CD14-positive monocyte (primary cell): ENCODE measurements around the gene PLD3. TPM values are rescaled to one million over a fixed set of nuclear protein-coding genes. Genes with fewer than 3 reads are reported as not detected.

Source experiments
- DNase-seq, 3 donors: peaks; one replicate each; pipeline ENCODE4 v3.0.0-alpha.2; 2011 to 2022
- H2AFZ ChIP-seq: 2 replicates; pipeline ENCODE4 v1.6.0; 2012; ENCODE audit warnings: mild to moderate bottlenecking, low read depth, low read length, inconsistent platforms; ENCODE audit not compliant: insufficient read depth, poor library complexity, severe bottlenecking
- H3K27ac ChIP-seq, 2 donors: 1 replicate in 1 of 2; 2 replicates in 1 of 2; pipeline ENCODE4 v1.5.1; 2012 to 2013; ENCODE audit warnings: low read length in 2 of 2, control low read depth in 1 of 2, inconsistent platforms in 1 of 2, low read depth in 1 of 2, mild to moderate bottlenecking in 1 of 2
- H3K27me3 ChIP-seq, 2 donors: one replicate each; pipeline versions ENCODE4 v1.6.0 to v1.6.1; 2011 to 2013; ENCODE audit warnings: low read length in 2 of 2; ENCODE audit not compliant: control insufficient read depth in 2 of 2, insufficient read depth in 2 of 2
- H3K36me3 ChIP-seq, 2 donors: replicated peaks in 1 of 2; 1 replicate in 1 of 2; 2 replicates in 1 of 2; pipeline versions ENCODE4 v1.5.1 to v1.6.1; 2012 to 2013; ENCODE audit warnings: low read length in 2 of 2, control low read depth in 1 of 2, inconsistent platforms in 1 of 2, mild to moderate bottlenecking in 1 of 2; ENCODE audit not compliant: insufficient read depth in 2 of 2, control insufficient read depth in 1 of 2
- H3K4me1 ChIP-seq, 2 donors: 1 replicate in 1 of 2; 2 replicates in 1 of 2; pipeline versions ENCODE4 v1.5.1 to v1.6.1; 2012 to 2013; ENCODE audit warnings: low read length in 2 of 2, control low read depth in 1 of 2, inconsistent platforms in 1 of 2, mild to moderate bottlenecking in 1 of 2, moderate library complexity in 1 of 2; ENCODE audit not compliant: insufficient read depth in 2 of 2, control insufficient read depth in 1 of 2
- H3K4me2 ChIP-seq: replicated peaks from 2 replicates; pipeline ENCODE3; 2012; ENCODE audit warnings: low read length, moderate library complexity, mild to moderate bottlenecking; ENCODE audit not compliant: poor library complexity, severe bottlenecking; ENCODE audit errors: extremely low read depth
- H3K4me3 ChIP-seq, 3 experiments: fragments of 200-600 bp in 1 of 3; sonication (generic) in 1 of 3; replicated peaks in 1 of 3; 1 replicate in 2 of 3; 2 replicates in 1 of 3; pipeline ENCODE4 v1.5.1; 2011 to 2013; ENCODE audit warnings: low read length in 3 of 3, mild to moderate bottlenecking in 3 of 3, control low read depth in 2 of 3, low read depth in 2 of 3, inconsistent platforms in 1 of 3, moderate library complexity in 1 of 3
- H3K79me2 ChIP-seq: 2 replicates; pipeline ENCODE4 v1.6.0; 2012; ENCODE audit warnings: mild to moderate bottlenecking, control low read depth, inconsistent platforms, low read length, moderate library complexity; ENCODE audit not compliant: insufficient read depth
- H3K9ac ChIP-seq: 2 replicates; pipeline ENCODE4 v1.6.0; 2017; ENCODE audit warnings: low read length, mild to moderate bottlenecking; ENCODE audit not compliant: insufficient read depth, poor library complexity, severe bottlenecking
- H3K9me3 ChIP-seq, 2 donors: replicated peaks in 1 of 2; 1 replicate in 1 of 2; 2 replicates in 1 of 2; pipeline versions ENCODE4 v1.5.1 to v1.6.1; 2012 to 2013; ENCODE audit warnings: low read length in 2 of 2, control low read depth in 1 of 2; ENCODE audit not compliant: control insufficient read depth in 1 of 2, insufficient read depth in 1 of 2
- H4K20me1 ChIP-seq: 2 replicates; pipeline ENCODE4 v1.6.0; 2012; ENCODE audit warnings: mild to moderate bottlenecking, low read length, control low read depth, moderate library complexity; ENCODE audit not compliant: insufficient read depth
- H3K27ac Mint-ChIP-seq, 7 donors: one replicate each; pipeline ENCODE4 v1.8.0; 2020; ENCODE audit warnings: mild to moderate bottlenecking in 7 of 7, mixed read lengths in 7 of 7, moderate library complexity in 6 of 7, inconsistent platforms in 2 of 7
- H3K27me3 Mint-ChIP-seq, 3 donors: one replicate each; pipeline ENCODE4 v1.8.0; 2021 to 2022; ENCODE audit warnings: low read depth in 3 of 3, mild to moderate bottlenecking in 3 of 3, mixed read lengths in 3 of 3, moderate library complexity in 3 of 3, inconsistent platforms in 1 of 3
- H3K36me3 Mint-ChIP-seq, 2 donors: one replicate each; pipeline ENCODE4 v1.8.0; 2020; ENCODE audit warnings: mixed read lengths in 2 of 2, inconsistent platforms in 1 of 2, mild to moderate bottlenecking in 1 of 2
- H3K4me1 Mint-ChIP-seq: one replicate; pipeline ENCODE4 v1.8.0; 2020; ENCODE audit warnings: mild to moderate bottlenecking, mixed read lengths
- H3K4me3 Mint-ChIP-seq, 2 donors: one replicate each; pipeline ENCODE4 v1.8.0; 2020; ENCODE audit warnings: mild to moderate bottlenecking in 2 of 2, mixed read lengths in 2 of 2, moderate library complexity in 1 of 2
- H3K9me3 Mint-ChIP-seq, 7 donors: one replicate each; pipeline ENCODE4 v1.8.0; 2020 to 2022; ENCODE audit warnings: mixed read lengths in 7 of 7, mild to moderate bottlenecking in 6 of 7, moderate library complexity in 6 of 7, inconsistent platforms in 2 of 7
- WGBS: methylation state at CpG from one replicate; pipeline ENCODE4 v1.1.5; 2013; ENCODE audit warnings: missing lambda C conversion rate; ENCODE audit not compliant: insufficient coverage; 5-methylcytosine and 5-hydroxymethylcytosine counted together
- intact Hi-C, 2 donors: fragments of 100-400 bp; cut with micrococcal nuclease; formaldehyde crosslinking; loops; one replicate each; pipeline versions ENCODE4 v1.15.0 to v1.15.1; 2023
- polyA plus RNA-seq, 3 donors: library from polyadenylated mRNA; depleted of rRNA in 1 of 3; unstranded in 2 of 3; stranded (reverse) in 1 of 3; fragments of 300-500 nt in 2 of 3; fragments of >200 nt in 1 of 3; fragmentation: Illumina TruSeq in 2 of 3; gene quantifications; 1 replicate in 2 of 3; 2 replicates in 1 of 3; pipeline ENCODE4 v1.2.3, GENCODE V29; 2012 to 2021
- TF ChIP-seq, protein P1 (sequence below): fragments of 200-600 bp; IDR thresholded peaks from one replicate; pipeline ENCODE4 v1.8.0; 2022; ENCODE audit warnings: antibody characterized with exemption, mild to moderate bottlenecking

The PLD3 gene
- polyA plus RNA-seq, 3 donors: 168 to 334 (median 170) TPM

DNA sequence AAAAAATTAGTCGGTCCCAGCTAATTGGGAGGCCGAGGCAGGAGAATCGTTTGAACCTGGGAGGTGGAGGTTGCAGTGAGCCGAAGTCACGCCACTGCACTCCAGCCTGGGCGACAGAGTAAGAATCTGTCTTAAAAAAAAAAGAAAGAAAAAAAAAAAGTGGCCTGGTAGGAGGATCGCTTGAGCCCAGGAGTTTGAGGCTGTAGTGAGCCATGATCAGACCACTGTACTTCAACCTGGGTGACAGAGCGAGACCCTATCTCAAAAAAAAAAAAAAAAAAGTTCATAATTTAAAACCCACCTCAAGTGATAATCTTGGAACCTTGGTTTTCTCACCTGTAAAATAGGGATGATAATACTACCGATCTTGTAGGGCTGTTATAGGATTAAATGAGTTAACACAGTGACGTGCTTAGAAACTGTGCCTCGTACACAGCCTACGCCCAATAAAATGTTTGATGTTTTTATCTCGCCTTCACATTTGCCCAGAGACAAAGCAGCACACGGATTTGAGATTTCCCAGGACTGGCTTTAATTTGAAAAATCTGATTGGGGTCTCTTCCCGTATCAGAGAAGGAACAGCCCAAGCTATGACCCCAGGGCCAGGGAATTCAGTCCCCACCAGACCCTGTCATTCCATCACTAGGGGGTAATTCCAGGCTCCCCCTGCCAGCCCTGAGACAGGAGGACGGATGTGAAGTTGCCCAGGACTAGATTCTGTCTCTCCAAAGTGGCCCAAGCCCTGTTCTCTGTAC, 73.7 kb downstream of the PLD3 start:
- Histone ChIP-seq H4K20me1 (peaks cover 22% of the 10 kb centered on the region), H3K79me2 (peaks cover 37% of the 10 kb centered on the region), H3K9me3 (no peaks in the 10 kb centered on the region), H3K36me3 (peaks cover 12 to 13% of the 10 kb centered on the region in 2 donors), H3K27ac (peak overlapping the region in 1 of 2 donors; percentile 88), H2AFZ (no peak overlapping the region), H3K4me2 (no peak overlapping the region), H3K27me3 (no peaks in the 10 kb centered on the region), H3K4me3 (no peak overlapping the region), H3K9ac (no peak overlapping the region), H3K4me1 (peaks cover 27 to 44% of the 10 kb centered on the region in 2 donors)
- DNase-seq: no peak
- WGBS: 92% methylated on average over 7 of the region's 16 CpGs
- Mint-ChIP-seq H3K9me3 (no peaks in the 10 kb centered on the region), H3K4me1 (peaks cover 37% of the 10 kb centered on the region), H3K36me3 (peaks cover 14 to 15% of the 10 kb centered on the region in 2 donors), H3K4me3 (no peak overlapping the region), H3K27ac (peak overlapping the region in 5 of 7 donors; percentile 35 to 95 (median 83)), H3K27me3 (peaks cover 0 to 4% (median 1%) of the 10 kb centered on the region in 3 donors)
- TF ChIP-seq, protein P1, sequence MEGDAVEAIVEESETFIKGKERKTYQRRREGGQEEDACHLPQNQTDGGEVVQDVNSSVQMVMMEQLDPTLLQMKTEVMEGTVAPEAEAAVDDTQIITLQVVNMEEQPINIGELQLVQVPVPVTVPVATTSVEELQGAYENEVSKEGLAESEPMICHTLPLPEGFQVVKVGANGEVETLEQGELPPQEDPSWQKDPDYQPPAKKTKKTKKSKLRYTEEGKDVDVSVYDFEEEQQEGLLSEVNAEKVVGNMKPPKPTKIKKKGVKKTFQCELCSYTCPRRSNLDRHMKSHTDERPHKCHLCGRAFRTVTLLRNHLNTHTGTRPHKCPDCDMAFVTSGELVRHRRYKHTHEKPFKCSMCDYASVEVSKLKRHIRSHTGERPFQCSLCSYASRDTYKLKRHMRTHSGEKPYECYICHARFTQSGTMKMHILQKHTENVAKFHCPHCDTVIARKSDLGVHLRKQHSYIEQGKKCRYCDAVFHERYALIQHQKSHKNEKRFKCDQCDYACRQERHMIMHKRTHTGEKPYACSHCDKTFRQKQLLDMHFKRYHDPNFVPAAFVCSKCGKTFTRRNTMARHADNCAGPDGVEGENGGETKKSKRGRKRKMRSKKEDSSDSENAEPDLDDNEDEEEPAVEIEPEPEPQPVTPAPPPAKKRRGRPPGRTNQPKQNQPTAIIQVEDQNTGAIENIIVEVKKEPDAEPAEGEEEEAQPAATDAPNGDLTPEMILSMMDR: no peak
- intact Hi-C loops: loop anchor here in 1 of 2 donors (2.0 to 10.0 kb wide), 2 partner anchors 43 to 117 kb away; partner anchors contain the start of gene BLVRB

DNA sequence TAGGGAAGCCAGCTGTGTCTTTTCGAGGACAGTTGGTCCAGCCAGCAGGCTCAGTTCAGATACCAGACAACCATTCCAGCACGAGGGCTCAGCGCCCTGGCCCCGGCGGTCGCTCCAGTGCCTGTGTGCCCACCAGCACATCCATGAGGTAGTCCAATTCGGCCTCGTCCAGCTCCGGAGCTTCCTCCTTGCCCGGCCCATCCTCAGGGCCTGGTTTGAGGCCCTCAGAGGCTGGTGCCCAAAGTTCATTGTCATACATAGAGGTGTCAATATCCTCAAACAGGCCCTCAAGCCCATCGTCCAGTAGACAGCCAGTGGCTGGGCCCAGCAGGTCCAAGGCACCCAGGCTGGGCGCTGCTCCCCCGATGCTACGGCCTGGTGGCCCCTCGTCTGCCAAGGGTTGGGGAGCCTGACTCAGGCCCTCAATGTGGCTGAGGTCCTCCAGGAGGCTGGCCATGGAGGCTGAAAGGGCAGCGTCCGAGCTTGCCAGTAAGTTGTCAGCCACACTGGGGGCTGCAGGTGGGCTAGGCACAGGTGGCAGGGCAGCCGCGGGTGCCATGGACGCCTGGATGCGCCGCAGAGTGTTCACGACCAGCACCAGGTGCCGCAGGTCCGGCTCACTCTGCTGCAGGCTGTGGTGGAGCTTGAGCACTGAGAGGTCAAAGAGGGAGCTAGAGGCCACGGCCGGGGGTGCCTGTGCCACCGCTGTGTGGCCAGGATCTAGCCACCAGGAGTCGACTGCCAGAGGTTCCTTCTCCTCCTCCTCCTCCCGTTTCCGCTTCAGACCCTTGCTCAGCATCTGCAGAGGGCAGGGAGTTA, 74.5 kb downstream of the PLD3 start:
- 96% methylated on average over 25 of the region's 31 CpGs for WGBS
- H4K20me1 ChIP-seq: peaks cover 22% of the 10 kb centered on the region
- Mint-ChIP-seq H3K27ac (peak overlapping the region in 2 of 7 donors; percentile 62 to 95), H3K4me1 (peaks cover 30% of the 10 kb centered on the region), H3K9me3 (no peaks in the 10 kb centered on the region), H3K27me3 (peaks cover 0 to 5% (median under 1%) of the 10 kb centered on the region in 3 donors), H3K4me3 (no peak overlapping the region), H3K36me3 (peaks cover 14 to 15% of the 10 kb centered on the region in 2 donors)
- H3K36me3 ChIP-seq: peaks cover 12 to 13% of the 10 kb centered on the region in 2 donors
- peaks cover 37% of the 10 kb centered on the region for H3K79me2 ChIP-seq
- H3K27me3 ChIP-seq: no peaks in the 10 kb centered on the region
- no peaks in the 10 kb centered on the region for H3K9me3 ChIP-seq
- no peak overlapping the region for H2AFZ ChIP-seq
- H3K9ac ChIP-seq: no peak overlapping the region
- DNase-seq: no peak
- H3K4me1 ChIP-seq: peaks cover 19 to 36% of the 10 kb centered on the region in 2 donors
- H3K4me2 ChIP-seq: no peak overlapping the region
- no peak overlapping the region for H3K27ac ChIP-seq
- TF ChIP-seq, protein P1: no peak
- intact Hi-C loops: loop anchor here in 1 of 2 donors (10.0 kb wide), 1 partner anchor 118 kb away; no protein-coding TSS in a partner anchor
- no peak overlapping the region for H3K4me3 ChIP-seq
